ENCODE measurements around the gene KCNH1.

GRCh38 chr1:211118407-211119102 lies 15.4 kb downstream of the KCNH1 start:
- TF ChIP-seq, protein P1, sequence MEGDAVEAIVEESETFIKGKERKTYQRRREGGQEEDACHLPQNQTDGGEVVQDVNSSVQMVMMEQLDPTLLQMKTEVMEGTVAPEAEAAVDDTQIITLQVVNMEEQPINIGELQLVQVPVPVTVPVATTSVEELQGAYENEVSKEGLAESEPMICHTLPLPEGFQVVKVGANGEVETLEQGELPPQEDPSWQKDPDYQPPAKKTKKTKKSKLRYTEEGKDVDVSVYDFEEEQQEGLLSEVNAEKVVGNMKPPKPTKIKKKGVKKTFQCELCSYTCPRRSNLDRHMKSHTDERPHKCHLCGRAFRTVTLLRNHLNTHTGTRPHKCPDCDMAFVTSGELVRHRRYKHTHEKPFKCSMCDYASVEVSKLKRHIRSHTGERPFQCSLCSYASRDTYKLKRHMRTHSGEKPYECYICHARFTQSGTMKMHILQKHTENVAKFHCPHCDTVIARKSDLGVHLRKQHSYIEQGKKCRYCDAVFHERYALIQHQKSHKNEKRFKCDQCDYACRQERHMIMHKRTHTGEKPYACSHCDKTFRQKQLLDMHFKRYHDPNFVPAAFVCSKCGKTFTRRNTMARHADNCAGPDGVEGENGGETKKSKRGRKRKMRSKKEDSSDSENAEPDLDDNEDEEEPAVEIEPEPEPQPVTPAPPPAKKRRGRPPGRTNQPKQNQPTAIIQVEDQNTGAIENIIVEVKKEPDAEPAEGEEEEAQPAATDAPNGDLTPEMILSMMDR (IDR thresholded peaks at IDR 0.05; ENCODE audit: low read depth, low read length) = no peak
- TF ChIP-seq EZH2phosphoT487 (IDR thresholded peaks at IDR 0.05; ENCODE audit: low read depth) = no peak

All from OCI-LY3 (cell line).